Caco-2 (cell line): ENCODE results near the gene KCNIP1. TPM values are rescaled to one million over a fixed set of nuclear protein-coding genes. Genes with fewer than 3 reads are reported as not detected.

Source experiments
- BruUV-seq: library from RNA; stranded (reverse); fragments of 400-500 nt; replicated peaks from 2 replicates; lab custom pipeline; 2021; lab: Mats Ljungman, UMichigan
- CTCF ChIA-PET: fragments of 300-600 bp; sonication (Branson Sonifier 250); formaldehyde crosslinking; loops from one replicate; lab custom pipeline; 2022; ENCODE audit warnings: antibody characterized with exemption; lab: Charles Lee
- POLR2A ChIA-PET: fragments of 300-600 bp; sonication (Branson Sonifier 250); formaldehyde crosslinking; loops from one replicate; lab custom pipeline; 2022; ENCODE audit warnings: antibody characterized with exemption; lab: Charles Lee
- DNase-seq, 2 experiments: peaks; one replicate each; pipeline versions ENCODE4 v3.0.0 to v3.0.0-alpha.2; 2020 to 2022
- H3K27me3 ChIP-seq: replicated peaks from 2 replicates; pipeline ENCODE4 v1.6.0; 2011; ENCODE audit warnings: low read length; ENCODE audit not compliant: control insufficient read depth, insufficient read depth
- H3K36me3 ChIP-seq: 2 replicates; pipeline ENCODE4 v1.5.1; 2011; ENCODE audit warnings: low read length; ENCODE audit not compliant: control insufficient read depth, insufficient read depth
- H3K4me1 ChIP-seq: fragments of 250-450 bp; sonication (Bioruptor Pico); 2 replicates; pipeline ENCODE4 v1.5.1; 2020; ENCODE audit warnings: mild to moderate bottlenecking
- H3K4me3 ChIP-seq: 2 replicates; pipeline ENCODE4 v1.5.1; 2011; ENCODE audit warnings: low read depth, mild to moderate bottlenecking, control low read depth, low read length
- H3K9me3 ChIP-seq: fragments of 250-450 bp; sonication (Bioruptor Pico); 2 replicates; pipeline ENCODE4 v1.5.1; 2020; ENCODE audit warnings: mild to moderate bottlenecking, moderate library complexity
- H3K27ac Mint-ChIP-seq: one replicate; pipeline ENCODE4 v1.8.0; 2022; ENCODE audit warnings: mixed read lengths; ENCODE audit not compliant: unreplicated experiment
- H3K27me3 Mint-ChIP-seq: one replicate; pipeline ENCODE4 v1.8.0; 2022; ENCODE audit warnings: mixed read lengths; ENCODE audit not compliant: insufficient read depth, unreplicated experiment
- H3K36me3 Mint-ChIP-seq: one replicate; pipeline ENCODE4 v1.8.0; 2022; ENCODE audit warnings: mild to moderate bottlenecking, mixed read lengths; ENCODE audit not compliant: insufficient read depth, unreplicated experiment
- H3K4me1 Mint-ChIP-seq: one replicate; pipeline ENCODE4 v1.8.0; 2022; ENCODE audit warnings: low read depth, mixed read lengths; ENCODE audit not compliant: unreplicated experiment
- H3K4me3 Mint-ChIP-seq: one replicate; pipeline ENCODE4 v1.8.0; 2022; ENCODE audit warnings: mild to moderate bottlenecking, moderate library complexity, mixed read lengths; ENCODE audit not compliant: unreplicated experiment
- H3K9me3 Mint-ChIP-seq: one replicate; pipeline ENCODE4 v1.8.0; 2022; ENCODE audit warnings: mixed read lengths; ENCODE audit not compliant: unreplicated experiment
- intact Hi-C: fragments of 100-400 bp; cut with micrococcal nuclease; formaldehyde crosslinking; loops from one replicate; pipeline ENCODE4 v1.10.0; 2022; ENCODE audit not compliant: unreplicated experiment
- total RNA-seq: library from RNA; stranded (reverse); gene quantifications from 2 replicates; pipeline ENCODE4 v1.2.3, GENCODE V29; 2022
- TF ChIP-seq, protein P1 (sequence below), 2 experiments: fragments of 200-600 bp in 1 of 2; IDR thresholded peaks; 1 replicate in 1 of 2; 2 replicates in 1 of 2; pipeline versions ENCODE4 v1.5.1 to v1.8.0; 2011 to 2022; ENCODE audit warnings: antibody characterized with exemption in 1 of 2, control low read depth in 1 of 2, inconsistent platforms in 1 of 2, low read depth in 1 of 2, low read length in 1 of 2, mild to moderate bottlenecking in 1 of 2, moderate library complexity in 1 of 2; ENCODE audit not compliant: insufficient read depth in 1 of 2, severe bottlenecking in 1 of 2, unreplicated experiment in 1 of 2

KCNIP1 gene
- total RNA-seq, 1 experiment from 2014 or later: not detected

DNA sequence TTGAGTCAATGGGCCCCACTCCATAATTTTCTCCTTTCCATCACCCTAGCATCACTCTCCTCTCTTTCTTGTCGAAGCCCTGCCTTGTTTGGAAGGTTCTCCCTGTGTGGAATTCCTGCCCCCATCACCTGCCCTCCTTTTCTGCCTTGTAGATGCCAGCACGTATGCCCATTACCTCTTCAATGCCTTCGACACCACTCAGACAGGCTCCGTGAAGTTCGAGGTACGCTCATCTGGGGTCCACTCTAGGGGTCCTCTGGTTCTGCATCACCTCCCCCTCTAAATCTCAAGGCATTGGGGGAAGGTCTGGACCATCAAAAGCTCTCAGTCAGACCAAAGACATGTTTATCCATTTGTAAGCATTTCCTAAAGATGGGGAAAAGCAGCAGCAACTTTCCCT, 217.9 kb downstream of the KCNIP1 start:
- no peak for DNase-seq
- Histone ChIP-seq H3K4me3 (no peak overlapping the region), H3K36me3 (no peaks in the 10 kb centered on the region), H3K4me1 (no peaks in the 10 kb centered on the region), H3K9me3 (no peaks in the 10 kb centered on the region), H3K27me3 (peaks cover 2% of the 10 kb centered on the region; the same call in 1 of the 2 replicates)
- Mint-ChIP-seq H3K9me3 (no peaks in the 10 kb centered on the region), H3K27me3 (peaks cover 18% of the 10 kb centered on the region), H3K4me1 (no peaks in the 10 kb centered on the region), H3K4me3 (no peak overlapping the region), H3K36me3 (no peaks in the 10 kb centered on the region), H3K27ac (no peak overlapping the region)
- BruUV-seq: no TSS peak
- ChIA-PET POLR2A (no interaction called here), CTCF (no interaction called here)
- intact Hi-C loops: no loop called here
- TF ChIP-seq, protein P1, sequence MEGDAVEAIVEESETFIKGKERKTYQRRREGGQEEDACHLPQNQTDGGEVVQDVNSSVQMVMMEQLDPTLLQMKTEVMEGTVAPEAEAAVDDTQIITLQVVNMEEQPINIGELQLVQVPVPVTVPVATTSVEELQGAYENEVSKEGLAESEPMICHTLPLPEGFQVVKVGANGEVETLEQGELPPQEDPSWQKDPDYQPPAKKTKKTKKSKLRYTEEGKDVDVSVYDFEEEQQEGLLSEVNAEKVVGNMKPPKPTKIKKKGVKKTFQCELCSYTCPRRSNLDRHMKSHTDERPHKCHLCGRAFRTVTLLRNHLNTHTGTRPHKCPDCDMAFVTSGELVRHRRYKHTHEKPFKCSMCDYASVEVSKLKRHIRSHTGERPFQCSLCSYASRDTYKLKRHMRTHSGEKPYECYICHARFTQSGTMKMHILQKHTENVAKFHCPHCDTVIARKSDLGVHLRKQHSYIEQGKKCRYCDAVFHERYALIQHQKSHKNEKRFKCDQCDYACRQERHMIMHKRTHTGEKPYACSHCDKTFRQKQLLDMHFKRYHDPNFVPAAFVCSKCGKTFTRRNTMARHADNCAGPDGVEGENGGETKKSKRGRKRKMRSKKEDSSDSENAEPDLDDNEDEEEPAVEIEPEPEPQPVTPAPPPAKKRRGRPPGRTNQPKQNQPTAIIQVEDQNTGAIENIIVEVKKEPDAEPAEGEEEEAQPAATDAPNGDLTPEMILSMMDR (IDR thresholded peaks at IDR 0.05; ENCODE audit: insufficient read depth in 1 of 2, low read depth in 1 of 2, low read length in 1 of 2, severe bottlenecking in 1 of 2, unreplicated experiment in 1 of 2): no peak

DNA sequence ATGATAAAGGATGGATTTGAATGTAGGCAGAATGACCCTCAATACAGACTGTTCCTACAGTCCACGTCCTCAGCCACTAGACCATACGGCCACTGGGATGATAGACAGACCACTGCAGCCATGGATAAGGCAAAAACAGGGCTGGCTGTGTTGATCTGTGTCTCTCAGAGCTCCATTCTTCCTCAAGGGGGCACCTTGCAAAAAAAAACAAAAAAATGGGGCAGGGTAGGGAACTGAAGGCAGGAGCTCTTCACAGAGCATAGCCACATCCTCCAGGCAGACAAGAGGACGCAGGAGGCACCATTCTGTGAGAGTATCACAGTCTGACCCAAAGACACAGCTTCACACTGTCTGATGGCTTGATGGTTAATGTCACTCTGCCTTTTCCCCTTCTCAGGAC, 218.5 kb downstream of the KCNIP1 start:
- Histone ChIP-seq H3K9me3 (no peaks in the 10 kb centered on the region), H3K4me1 (no peaks in the 10 kb centered on the region), H3K36me3 (no peaks in the 10 kb centered on the region), H3K27me3 (peaks cover 2% of the 10 kb centered on the region; the same call in 1 of the 2 replicates), H3K4me3 (no peak overlapping the region)
- H3K36me3 Mint-ChIP-seq: no peaks in the 10 kb centered on the region
- no peaks in the 10 kb centered on the region for H3K4me1 Mint-ChIP-seq
- TF ChIP-seq, protein P1 (IDR thresholded peaks at IDR 0.05; ENCODE audit: insufficient read depth in 1 of 2, low read depth in 1 of 2, low read length in 1 of 2, severe bottlenecking in 1 of 2, unreplicated experiment in 1 of 2): no peak
- no peak overlapping the region for H3K4me3 Mint-ChIP-seq
- intact Hi-C loops: no loop called here
- H3K27me3 Mint-ChIP-seq: peaks cover 18% of the 10 kb centered on the region
- no TSS peak for BruUV-seq
- H3K9me3 Mint-ChIP-seq: no peaks in the 10 kb centered on the region
- no peak for DNase-seq
- ChIA-PET POLR2A (no interaction called here), CTCF (no interaction called here)
- H3K27ac Mint-ChIP-seq: no peak overlapping the region

DNA sequence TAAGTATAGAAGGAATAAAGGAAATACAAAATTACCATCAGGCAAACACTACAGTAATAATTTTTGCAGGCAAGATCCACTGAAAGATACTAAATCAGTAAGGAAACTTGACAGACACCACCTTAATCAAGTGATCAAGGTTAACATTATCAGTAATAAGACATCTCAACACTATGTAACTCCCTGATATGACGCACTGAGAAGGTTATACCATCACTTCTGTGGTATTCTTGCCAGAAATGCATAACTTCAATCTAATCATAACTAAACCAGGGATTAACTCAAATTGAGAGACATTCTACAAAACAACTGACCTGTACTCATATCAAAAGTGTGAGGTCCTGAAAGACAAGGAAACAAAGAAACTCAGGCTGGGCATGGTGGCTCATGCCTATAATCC, 227.2 kb downstream of the KCNIP1 start:
- H3K36me3 Mint-ChIP-seq: no peaks in the 10 kb centered on the region
- H3K4me1 ChIP-seq: no peaks in the 10 kb centered on the region
- H3K4me1 Mint-ChIP-seq: no peaks in the 10 kb centered on the region
- TF ChIP-seq, protein P1 (IDR thresholded peaks at IDR 0.05; ENCODE audit: insufficient read depth in 1 of 2, low read depth in 1 of 2, low read length in 1 of 2, severe bottlenecking in 1 of 2, unreplicated experiment in 1 of 2): no peak
- peaks cover 9% of the 10 kb centered on the region; the same call in 1 of the 2 replicates for H3K9me3 ChIP-seq
- no peaks in the 10 kb centered on the region for H3K9me3 Mint-ChIP-seq
- H3K4me3 Mint-ChIP-seq: no peak overlapping the region
- no peak overlapping the region for H3K27ac Mint-ChIP-seq
- POLR2A ChIA-PET: no interaction called here
- intact Hi-C loops: no loop called here
- peaks cover 7% of the 10 kb centered on the region for H3K27me3 Mint-ChIP-seq
- no peaks in the 10 kb centered on the region for H3K36me3 ChIP-seq
- H3K27me3 ChIP-seq: no peaks in the 10 kb centered on the region
- CTCF ChIA-PET: no interaction called here
- DNase-seq: no peak
- no TSS peak for BruUV-seq
- H3K4me3 ChIP-seq: no peak overlapping the region
